ENCODE data around the gene TTC39B. TPM values are rescaled to one million over a fixed set of nuclear protein-coding genes. Genes with fewer than 3 reads are reported as not detected.

Gene TTC39B
- total RNA-seq, 2 donors from 2014 or later, result 2.0 to 2.3 TPM

DNA sequence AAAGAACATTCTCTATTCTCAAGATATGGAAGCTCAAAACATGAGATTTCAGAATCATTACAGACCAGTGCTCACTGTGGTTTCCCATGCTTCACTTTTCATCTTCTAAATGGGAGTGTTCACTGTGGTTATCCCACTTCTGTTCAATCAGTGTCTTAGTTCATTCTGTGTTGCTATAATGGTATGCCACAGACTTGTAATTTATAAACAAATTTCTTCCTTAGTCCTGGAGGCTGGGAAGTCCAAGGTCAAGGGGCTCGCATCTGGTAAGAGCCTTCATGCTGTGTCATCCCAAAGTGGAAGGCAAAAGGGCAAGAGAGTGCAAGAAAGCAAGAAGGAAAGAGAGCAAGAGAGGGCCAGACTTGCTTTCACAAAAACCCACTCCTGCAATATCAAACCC lies 146.3 kb downstream of the TTC39B start:
- H3K27ac ChIP-seq, result no peak overlapping the region
- no peak for DNase-seq (ENCODE audit: low spot score)
- TF ChIP-seq, protein P1, sequence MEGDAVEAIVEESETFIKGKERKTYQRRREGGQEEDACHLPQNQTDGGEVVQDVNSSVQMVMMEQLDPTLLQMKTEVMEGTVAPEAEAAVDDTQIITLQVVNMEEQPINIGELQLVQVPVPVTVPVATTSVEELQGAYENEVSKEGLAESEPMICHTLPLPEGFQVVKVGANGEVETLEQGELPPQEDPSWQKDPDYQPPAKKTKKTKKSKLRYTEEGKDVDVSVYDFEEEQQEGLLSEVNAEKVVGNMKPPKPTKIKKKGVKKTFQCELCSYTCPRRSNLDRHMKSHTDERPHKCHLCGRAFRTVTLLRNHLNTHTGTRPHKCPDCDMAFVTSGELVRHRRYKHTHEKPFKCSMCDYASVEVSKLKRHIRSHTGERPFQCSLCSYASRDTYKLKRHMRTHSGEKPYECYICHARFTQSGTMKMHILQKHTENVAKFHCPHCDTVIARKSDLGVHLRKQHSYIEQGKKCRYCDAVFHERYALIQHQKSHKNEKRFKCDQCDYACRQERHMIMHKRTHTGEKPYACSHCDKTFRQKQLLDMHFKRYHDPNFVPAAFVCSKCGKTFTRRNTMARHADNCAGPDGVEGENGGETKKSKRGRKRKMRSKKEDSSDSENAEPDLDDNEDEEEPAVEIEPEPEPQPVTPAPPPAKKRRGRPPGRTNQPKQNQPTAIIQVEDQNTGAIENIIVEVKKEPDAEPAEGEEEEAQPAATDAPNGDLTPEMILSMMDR (IDR thresholded peaks at IDR 0.05), result no peak
- H3K4me1 ChIP-seq, result peaks cover 0 to 13% of the 10 kb centered on the region in 2 donors
- H3K4me3 ChIP-seq, result no peak overlapping the region
- no peaks in the 10 kb centered on the region for H3K27me3 ChIP-seq
- no peaks in the 10 kb centered on the region for H3K36me3 ChIP-seq
- no peaks in the 10 kb centered on the region for H3K9me3 ChIP-seq

DNA sequence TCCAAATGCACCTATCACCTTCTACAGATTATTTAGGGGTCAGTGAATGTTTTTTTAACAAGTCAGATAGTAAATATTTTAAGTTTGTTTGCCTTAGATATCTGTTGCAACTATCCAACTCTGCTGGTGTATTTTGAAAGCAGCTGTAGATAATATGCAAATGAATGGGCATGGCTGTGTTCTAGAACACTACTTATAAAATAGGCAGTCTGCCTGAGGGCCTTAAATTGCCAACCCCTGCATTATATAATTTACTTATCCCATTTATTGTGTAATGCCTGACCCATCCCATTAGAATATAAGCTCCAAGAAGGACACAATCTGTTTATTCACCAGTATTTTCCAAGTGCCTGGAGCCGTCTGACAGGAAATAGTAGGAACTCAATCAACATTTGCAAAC lies 149.0 kb downstream of the TTC39B start:
- no peak for DNase-seq (ENCODE audit: low spot score)
- no peaks in the 10 kb centered on the region for H3K27me3 ChIP-seq
- TF ChIP-seq, protein P1 (IDR thresholded peaks at IDR 0.05), result no peak
- H3K9me3 ChIP-seq, result no peaks in the 10 kb centered on the region
- H3K36me3 ChIP-seq, result no peaks in the 10 kb centered on the region
- H3K27ac ChIP-seq, result peak overlapping the region in 1 of 2 donors; percentile 87
- no peak overlapping the region for H3K4me3 ChIP-seq
- peaks cover 0 to 25% of the 10 kb centered on the region in 2 donors for H3K4me1 ChIP-seq

DNA sequence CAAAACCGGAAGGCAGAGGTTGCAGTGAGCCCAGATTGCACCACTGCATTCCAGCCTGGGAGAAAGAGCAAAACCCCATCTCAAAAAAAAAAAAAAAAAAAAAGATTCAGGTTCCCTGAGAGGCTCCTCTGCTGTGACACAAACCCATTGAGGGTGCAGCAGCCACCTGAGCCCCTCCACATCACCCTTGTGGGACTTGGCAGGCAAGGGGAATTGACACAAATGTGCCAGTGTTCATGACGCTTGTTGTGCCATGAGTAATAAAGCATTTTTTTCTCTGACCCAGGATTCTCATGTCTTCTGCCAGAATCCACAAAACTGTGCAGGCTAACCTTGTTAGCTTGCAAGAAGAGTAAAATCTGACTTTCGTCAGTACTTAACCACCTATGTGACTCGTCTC lies 149.6 kb downstream of the TTC39B start:
- no peak overlapping the region for H3K4me3 ChIP-seq
- H3K27me3 ChIP-seq, result no peaks in the 10 kb centered on the region
- TF ChIP-seq, protein P1 (IDR thresholded peaks at IDR 0.05), result no peak
- no peak for DNase-seq (ENCODE audit: low spot score)
- peaks cover 0 to 25% of the 10 kb centered on the region in 2 donors for H3K4me1 ChIP-seq
- H3K27ac ChIP-seq, result peak overlapping the region; percentile 60 to 87
- no peaks in the 10 kb centered on the region for H3K36me3 ChIP-seq
- H3K9me3 ChIP-seq, result no peaks in the 10 kb centered on the region

DNA sequence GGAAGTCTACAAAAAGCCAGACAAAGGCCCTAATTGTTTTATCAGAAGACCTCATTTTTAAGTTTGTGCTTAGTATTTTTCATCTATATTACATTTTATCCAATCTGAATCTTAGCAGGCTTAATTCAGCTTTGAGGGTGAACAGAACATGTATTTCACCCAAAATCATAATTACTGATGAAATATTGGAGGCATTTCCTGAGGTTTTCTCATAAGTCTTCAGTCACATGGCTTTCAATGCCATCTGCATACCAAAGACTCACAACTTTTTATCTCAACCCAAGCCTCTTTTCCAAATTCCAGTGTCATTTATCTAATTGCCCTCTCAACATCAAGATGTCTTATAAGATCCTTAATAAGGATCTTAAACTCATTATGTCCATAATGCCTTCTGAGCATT lies 150.8 kb downstream of the TTC39B start:
- no peaks in the 10 kb centered on the region for H3K36me3 ChIP-seq
- DNase-seq (ENCODE audit: low spot score), result no peak
- H3K4me1 ChIP-seq, result peaks cover 0 to 25% of the 10 kb centered on the region in 2 donors

DNA sequence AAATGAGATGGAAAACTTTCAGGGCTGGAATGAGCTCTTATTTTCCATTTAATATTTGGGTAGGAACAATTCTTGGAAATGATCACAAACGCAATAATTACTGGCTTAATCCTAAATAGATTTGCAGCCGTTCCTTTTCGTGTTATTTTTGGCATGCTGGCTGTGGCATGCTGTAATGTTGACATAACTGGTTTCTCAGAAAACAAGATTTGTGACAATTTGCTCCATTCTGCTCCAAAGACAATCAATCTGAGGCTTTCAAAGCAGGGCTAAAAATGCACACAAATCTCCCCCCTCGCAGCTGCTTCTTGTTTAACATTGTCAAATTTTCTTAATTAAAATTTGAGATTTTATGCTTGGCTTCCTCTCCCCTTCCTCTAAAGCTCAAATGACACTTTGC lies 151.2 kb downstream of the TTC39B start:
- TF ChIP-seq, protein P1 (IDR thresholded peaks at IDR 0.05), result no peak
- peak; percentile 73 for DNase-seq (ENCODE audit: low spot score)
- H3K27me3 ChIP-seq, result no peaks in the 10 kb centered on the region

More for the DNA sequence above, 150.8 kb downstream of the TTC39B start:
- Histone ChIP-seq H3K9me3 (no peaks in the 10 kb centered on the region), H3K27ac (peak overlapping the region; percentile 60 to 87), H3K4me3 (no peak overlapping the region), H3K27me3 (no peaks in the 10 kb centered on the region)
- TF ChIP-seq, protein P1 (IDR thresholded peaks at IDR 0.05), result no peak

DNA sequence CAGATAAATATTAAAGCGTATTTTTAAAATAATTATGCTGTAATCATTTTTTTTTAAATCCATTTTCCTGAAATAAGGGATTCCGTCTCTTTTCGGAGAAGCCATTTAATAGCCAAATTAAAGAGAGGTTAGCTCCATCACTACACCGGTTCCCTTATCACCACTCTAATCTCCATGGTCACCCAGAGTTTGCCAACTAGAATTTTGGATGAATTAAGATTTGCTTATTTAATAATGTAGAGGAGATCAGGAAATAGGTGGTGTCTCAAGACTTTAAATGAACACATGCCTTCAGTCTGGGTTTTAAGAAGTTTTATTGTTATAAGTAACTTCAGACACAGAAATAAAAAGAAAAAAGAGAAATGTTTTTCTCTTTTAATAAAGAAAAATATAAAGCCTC lies 151.7 kb downstream of the TTC39B start:
- Histone ChIP-seq H3K4me3 (no peak overlapping the region), H3K9me3 (no peaks in the 10 kb centered on the region), H3K27ac (peak overlapping the region; percentile 60 to 87), H3K27me3 (no peaks in the 10 kb centered on the region), H3K36me3 (no peaks in the 10 kb centered on the region), H3K4me1 (peaks cover 0 to 25% of the 10 kb centered on the region in 2 donors)
- no peak for DNase-seq (ENCODE audit: low spot score)
- TF ChIP-seq, protein P1 (IDR thresholded peaks at IDR 0.05), result no peak

More for the DNA sequence above, 151.2 kb downstream of the TTC39B start:
- H3K9me3 ChIP-seq, result no peaks in the 10 kb centered on the region
- peak overlapping the region; percentile 60 to 87 for H3K27ac ChIP-seq
- H3K4me1 ChIP-seq, result peaks cover 0 to 25% of the 10 kb centered on the region in 2 donors
- H3K36me3 ChIP-seq, result no peaks in the 10 kb centered on the region
- H3K4me3 ChIP-seq, result no peak overlapping the region
